ENCODE measurements around the gene CXADR. TPM values are rescaled to one million over a fixed set of nuclear protein-coding genes. Genes with fewer than 3 reads are reported as not detected.
"Not testable (repeated sequence)": the region's sequence is repeated elsewhere in the genome, so short reads cannot be mapped to it uniquely, and the experiment has no call there.

The CXADR gene
- total RNA-seq, 2 donors from 2014 or later, result not detected

- H3K9me3 Mint-ChIP-seq, result peaks cover 3% of the 10 kb centered on the region
- no peaks in the 10 kb centered on the region for H3K4me1 Mint-ChIP-seq (ENCODE audit: low read depth in 2 of 2)
- H3K27me3 Mint-ChIP-seq, result peaks cover 0 to 5% of the 10 kb centered on the region in 2 donors
- no peaks in the 10 kb centered on the region for H3K36me3 Mint-ChIP-seq
- DNase-seq (ENCODE audit: low spot score) (no peak), ATAC-seq (no peak)
- no peak overlapping the region for H3K4me3 Mint-ChIP-seq
- no peak overlapping the region for H3K27ac Mint-ChIP-seq
Observed at GRCh38 chr21:17491716-17492414, 21.0 kb upstream of the CXADR start.

GRCh38 chr21:17492415-17493168 lies 20.3 kb upstream of the CXADR start:
- no peak overlapping the region for H3K4me3 Mint-ChIP-seq
- H3K27me3 Mint-ChIP-seq, result peaks cover 0 to 8% of the 10 kb centered on the region in 2 donors
- H3K9me3 Mint-ChIP-seq, result peaks cover 6% of the 10 kb centered on the region
- DNase-seq (ENCODE audit: low spot score), result no peak
- H3K4me1 Mint-ChIP-seq (ENCODE audit: low read depth in 2 of 2), result no peaks in the 10 kb centered on the region
- no peak overlapping the region for H3K27ac Mint-ChIP-seq
- ATAC-seq, result no peak
- no peaks in the 10 kb centered on the region for H3K36me3 Mint-ChIP-seq

GRCh38 chr21:17494051-17494450 lies 18.8 kb upstream of the CXADR start:
- Mint-ChIP-seq H3K27ac (no peak overlapping the region), H3K4me1 (ENCODE audit: low read depth in 2 of 2) (no peaks in the 10 kb centered on the region), H3K36me3 (no peaks in the 10 kb centered on the region), H3K9me3 (peaks cover 6% of the 10 kb centered on the region), H3K27me3 (peaks cover 0 to 8% of the 10 kb centered on the region in 2 donors), H3K4me3 (no peak overlapping the region)
- ATAC-seq (no peak), DNase-seq (ENCODE audit: low spot score) (no peak)

DNA sequence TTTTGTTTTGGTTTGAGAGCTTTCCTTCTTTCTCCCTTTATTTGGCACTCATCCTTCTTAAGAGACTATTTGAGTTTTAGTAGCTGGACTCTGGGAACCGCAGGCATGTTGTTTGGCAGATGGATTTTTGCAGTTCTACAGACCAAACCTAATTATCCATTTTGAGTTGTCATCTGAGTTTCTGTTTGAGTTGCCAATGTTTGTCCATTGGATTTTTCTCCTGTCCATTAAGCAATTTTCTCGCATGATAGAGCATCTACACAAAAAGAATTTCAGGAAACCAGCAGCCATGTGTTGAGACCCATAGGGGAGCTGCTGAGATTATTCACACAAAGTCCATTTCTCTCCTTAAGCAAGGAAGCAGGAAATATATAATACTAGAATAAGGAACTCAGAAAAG lies 17.2 kb upstream of the CXADR start:
- no peak overlapping the region for H3K27ac Mint-ChIP-seq
- no peak overlapping the region for H3K4me3 Mint-ChIP-seq
- ATAC-seq, result no peak
- no peaks in the 10 kb centered on the region for H3K4me1 Mint-ChIP-seq (ENCODE audit: low read depth in 2 of 2)
- H3K9me3 Mint-ChIP-seq, result peaks cover 6% of the 10 kb centered on the region
- no peak for DNase-seq (ENCODE audit: low spot score)
- H3K36me3 Mint-ChIP-seq, result no peaks in the 10 kb centered on the region
- H3K27me3 Mint-ChIP-seq, result peaks cover 0 to 8% of the 10 kb centered on the region in 2 donors

DNA sequence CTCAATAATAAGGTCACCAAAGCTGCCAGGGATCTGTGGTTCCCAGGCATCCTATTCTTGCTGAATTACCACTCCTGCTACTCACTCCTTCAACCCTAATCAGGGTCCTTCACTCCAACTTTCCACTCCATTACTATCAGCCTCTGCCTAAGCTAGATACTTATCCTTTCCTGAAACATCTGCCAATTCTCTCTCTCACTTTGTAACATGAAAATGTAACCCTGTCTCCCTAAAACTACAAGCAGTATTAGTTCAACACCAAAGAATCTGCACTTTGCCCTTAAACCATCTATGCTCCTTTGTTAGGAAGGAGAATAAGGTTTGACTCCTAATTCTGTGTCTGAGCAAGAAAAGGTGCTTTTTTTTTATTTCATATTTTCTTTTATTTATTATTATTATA lies 15.5 kb upstream of the CXADR start:
- Mint-ChIP-seq H3K9me3 (peaks cover 3% of the 10 kb centered on the region), H3K27ac (no peak overlapping the region), H3K4me1 (ENCODE audit: low read depth in 2 of 2) (no peaks in the 10 kb centered on the region), H3K27me3 (peaks cover 0 to 5% of the 10 kb centered on the region in 2 donors), H3K4me3 (no peak overlapping the region), H3K36me3 (no peaks in the 10 kb centered on the region)
- ATAC-seq (no peak), DNase-seq (ENCODE audit: low spot score) (no peak)

GRCh38 chr21:17498586-17498985 lies 14.3 kb upstream of the CXADR start:
- ATAC-seq (no peak), DNase-seq (ENCODE audit: low spot score) (no peak)
- Mint-ChIP-seq H3K9me3 (peaks cover 3% of the 10 kb centered on the region), H3K27ac (no peak overlapping the region), H3K36me3 (no peaks in the 10 kb centered on the region), H3K4me1 (ENCODE audit: low read depth in 2 of 2) (no peaks in the 10 kb centered on the region), H3K4me3 (no peak overlapping the region), H3K27me3 (peaks cover 0 to 5% of the 10 kb centered on the region in 2 donors)

DNA sequence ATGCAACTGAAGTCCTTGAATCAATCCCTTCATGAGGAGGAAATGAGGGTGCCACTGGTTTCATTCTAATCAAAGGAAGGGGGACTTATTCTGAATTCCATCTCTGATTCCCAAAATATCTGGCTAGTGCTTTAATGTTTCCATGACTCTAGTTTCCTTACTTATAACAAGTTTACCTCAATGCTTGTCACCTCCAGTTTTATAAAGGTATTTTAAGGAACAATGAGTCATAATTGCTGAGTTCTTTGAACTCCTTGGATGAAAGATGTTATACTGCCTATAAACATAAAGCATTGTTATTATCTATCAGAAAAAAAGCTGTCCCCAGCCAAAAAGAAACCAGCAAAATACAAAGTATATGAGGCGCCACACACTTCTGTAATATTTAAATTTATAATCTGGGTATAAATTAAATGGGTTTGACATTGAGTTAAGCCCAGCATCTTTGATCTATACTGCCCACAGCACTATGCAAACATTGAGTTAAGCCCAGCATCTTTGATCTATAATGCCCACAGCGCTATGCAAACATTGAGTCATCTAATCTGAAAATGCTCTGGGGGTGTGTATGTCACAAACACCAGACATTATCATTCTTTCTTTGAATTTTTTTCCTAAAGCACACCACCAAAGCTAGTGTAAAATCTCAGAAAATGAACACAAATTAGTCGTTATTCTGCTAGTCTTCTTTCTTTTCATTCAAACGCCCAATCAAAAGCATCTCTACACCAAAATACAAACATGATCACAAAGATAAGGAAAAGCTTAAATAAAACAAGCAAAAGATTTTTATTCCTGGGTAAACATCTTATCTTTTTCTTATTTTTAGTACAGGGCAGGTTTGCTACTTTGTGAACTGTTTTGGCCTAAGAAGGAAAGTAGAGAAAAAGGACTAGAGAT lies 11.5 kb upstream of the CXADR start:
- DNase-seq (ENCODE audit: low spot score) (no peak), ATAC-seq (no peak)
- H3K9me3 Mint-ChIP-seq, result peaks cover 3% of the 10 kb centered on the region
- no peaks in the 10 kb centered on the region for H3K4me1 Mint-ChIP-seq (ENCODE audit: low read depth in 2 of 2)
- H3K27ac Mint-ChIP-seq, result no peak overlapping the region
- H3K27me3 Mint-ChIP-seq, result peaks cover 0 to 2% of the 10 kb centered on the region in 2 donors
- H3K4me3 Mint-ChIP-seq, result no peak overlapping the region
- no peaks in the 10 kb centered on the region for H3K36me3 Mint-ChIP-seq

GRCh38 chr21:17502985-17503384 lies 9.9 kb upstream of the CXADR start:
- ATAC-seq; H3K36me3 Mint-ChIP-seq; H3K4me3 Mint-ChIP-seq; H3K9me3 Mint-ChIP-seq; DNase-seq (ENCODE audit: low spot score); H3K27ac Mint-ChIP-seq; H3K27me3 Mint-ChIP-seq; H3K4me1 Mint-ChIP-seq (ENCODE audit: low read depth in 2 of 2): not testable (repeated sequence)

DNA sequence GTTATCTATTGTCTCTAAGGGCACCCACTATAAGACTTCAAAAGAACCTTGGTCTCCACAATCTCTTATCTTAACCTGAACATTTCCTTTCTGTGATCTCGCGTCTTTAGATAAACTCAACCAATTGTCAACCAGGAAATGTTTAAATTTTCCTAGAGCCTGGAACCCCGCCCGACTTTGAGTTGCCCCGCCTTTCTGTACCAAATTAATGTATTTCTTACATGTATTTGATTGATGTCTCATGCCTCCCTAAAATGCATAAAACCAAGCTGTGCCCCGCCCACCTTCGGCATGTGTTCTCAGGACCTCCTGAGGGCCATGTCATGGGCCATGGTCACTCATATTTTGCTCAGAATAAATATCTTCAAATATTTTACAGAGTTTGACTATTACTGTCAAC lies 5.9 kb upstream of the CXADR start:
- H3K4me1 Mint-ChIP-seq (ENCODE audit: low read depth in 2 of 2), result peaks cover 2 to 3% of the 10 kb centered on the region in 2 donors

GRCh38 chr21:17507591-17507990 lies 5.3 kb upstream of the CXADR start:
- H3K4me3 Mint-ChIP-seq, result no peak overlapping the region
- peaks cover 11 to 25% of the 10 kb centered on the region in 2 donors for H3K27me3 Mint-ChIP-seq
- peaks cover 6 to 7% of the 10 kb centered on the region in 2 donors for H3K4me1 Mint-ChIP-seq (ENCODE audit: low read depth in 2 of 2)
- H3K9me3 Mint-ChIP-seq, result no peaks in the 10 kb centered on the region
- no peak for DNase-seq (ENCODE audit: low spot score)
- ATAC-seq, result no peak
- no peak overlapping the region for H3K27ac Mint-ChIP-seq
- no peaks in the 10 kb centered on the region for H3K36me3 Mint-ChIP-seq

More for the DNA sequence above, 5.9 kb upstream of the CXADR start:
- H3K4me3 Mint-ChIP-seq, result no peak overlapping the region
- DNase-seq (ENCODE audit: low spot score) (no peak), ATAC-seq (no peak)
- H3K36me3 Mint-ChIP-seq, result no peaks in the 10 kb centered on the region
- H3K27ac Mint-ChIP-seq, result no peak overlapping the region
- peaks cover 8 to 19% of the 10 kb centered on the region in 2 donors for H3K27me3 Mint-ChIP-seq
- H3K9me3 Mint-ChIP-seq, result no peaks in the 10 kb centered on the region

DNA sequence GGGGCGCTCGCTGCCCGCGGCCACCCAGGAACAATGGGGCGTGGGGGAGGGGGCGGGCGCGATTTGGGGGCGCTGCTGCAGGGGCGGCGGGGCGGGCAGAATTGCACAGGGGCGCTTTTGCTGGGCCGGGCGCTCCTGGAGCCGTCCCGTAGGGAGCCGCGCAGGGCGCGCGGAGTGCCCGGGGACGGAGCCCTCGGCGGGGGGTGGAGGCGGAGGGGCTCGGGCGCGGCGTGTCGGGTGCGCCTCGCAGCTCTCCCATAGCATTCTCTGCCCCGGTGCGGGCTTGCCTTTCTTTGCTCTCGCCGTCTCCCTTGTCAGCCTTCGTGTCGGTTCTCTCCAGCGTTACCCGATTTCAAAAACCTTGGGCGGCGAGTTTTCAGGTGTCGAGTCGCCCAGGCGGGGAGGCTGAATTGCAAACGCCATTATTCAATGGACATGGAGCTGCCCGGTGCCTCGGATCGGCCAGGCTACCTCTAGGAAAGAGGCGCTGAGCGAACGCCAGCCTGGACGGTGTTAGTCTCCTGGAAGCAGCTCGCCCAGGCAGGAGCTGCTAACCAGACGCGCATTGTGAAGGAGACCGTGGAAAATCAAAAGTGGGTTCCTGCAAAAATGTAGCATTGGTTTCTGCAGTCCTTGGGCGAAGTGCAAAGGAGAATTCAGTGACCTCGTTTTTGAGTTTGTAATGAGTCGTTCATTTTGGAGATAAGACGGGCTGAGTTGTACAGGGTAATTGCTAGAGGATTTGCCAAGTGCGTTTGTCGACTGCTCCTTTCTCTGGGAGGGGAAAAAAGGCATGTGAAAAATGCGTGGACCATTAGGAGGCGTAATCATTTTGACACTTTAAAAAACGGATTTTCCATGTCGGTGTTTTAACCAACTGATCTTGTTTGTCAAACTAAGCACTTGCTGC lies 626 bp downstream of the CXADR start:
- H3K27ac Mint-ChIP-seq, result no peak overlapping the region
- DNase-seq (ENCODE audit: low spot score) (no peak), ATAC-seq (peak in 1 of 2 donors; percentile 54)
- peaks cover 11 to 17% of the 10 kb centered on the region in 2 donors for H3K4me1 Mint-ChIP-seq (ENCODE audit: low read depth in 2 of 2)
- H3K27me3 Mint-ChIP-seq, result peaks cover 32 to 62% of the 10 kb centered on the region in 2 donors
- no peaks in the 10 kb centered on the region for H3K9me3 Mint-ChIP-seq
- peaks cover 5% of the 10 kb centered on the region for H3K36me3 Mint-ChIP-seq
- H3K4me3 Mint-ChIP-seq, result peak overlapping the region; percentile 60

GRCh38 chr21:17514124-17514845 lies 1.4 kb downstream of the CXADR start:
- H3K9me3 Mint-ChIP-seq, result no peaks in the 10 kb centered on the region
- peak overlapping the region; percentile 60 for H3K4me3 Mint-ChIP-seq
- ATAC-seq (no peak), DNase-seq (ENCODE audit: low spot score) (no peak)
- peaks cover 5% of the 10 kb centered on the region for H3K36me3 Mint-ChIP-seq
- peaks cover 11 to 17% of the 10 kb centered on the region in 2 donors for H3K4me1 Mint-ChIP-seq (ENCODE audit: low read depth in 2 of 2)
- no peak overlapping the region for H3K27ac Mint-ChIP-seq
- peaks cover 32 to 62% of the 10 kb centered on the region in 2 donors for H3K27me3 Mint-ChIP-seq
